Right lobe of liver (tissue), 6 donors: Measurements from ENCODE around the gene OPRL1. TPM values are rescaled to one million over a fixed set of nuclear protein-coding genes. Genes with fewer than 3 reads are reported as not detected.
A peak's percentile ranks its signal among the peaks of the same experiment; 100 is the strongest.

Source experiments
- ATAC-seq, 4 donors: fragments of 200-7000 bp; cut with Tn5 transposase; one replicate each; pipeline ENCODE4 v1.9.1; 2020; ENCODE audit warnings: mild to moderate bottlenecking in 4 of 4, moderate library complexity in 4 of 4
- DNase-seq, 3 donors: peaks; one replicate each; pipeline ENCODE4 v3.0.0-alpha.2; 2020
- H3K27ac ChIP-seq, 3 donors: fragments of 200-600 bp; one replicate each; pipeline ENCODE4 v1.8.0; 2022
- H3K27me3 ChIP-seq, 2 donors: fragments of 200-600 bp; one replicate each; pipeline ENCODE4 v1.8.0; 2022
- H3K36me3 ChIP-seq, 4 donors: fragments of 200-600 bp; sonication (generic) in 1 of 4; one replicate each; pipeline versions ENCODE4 v1.5.1 to v1.8.0; 2017 to 2022; ENCODE audit warnings: control low read depth in 1 of 4
- H3K4me1 ChIP-seq, 4 donors: fragments of 200-600 bp; sonication (generic) in 1 of 4; one replicate each; pipeline versions ENCODE4 v1.5.1 to v1.8.0; 2017 to 2022; ENCODE audit warnings: control low read depth in 1 of 4
- H3K4me3 ChIP-seq, 3 donors: fragments of 200-600 bp; one replicate each; pipeline ENCODE4 v1.8.0; 2022
- H3K9me3 ChIP-seq, 4 donors: fragments of 200-600 bp; sonication (generic) in 1 of 4; one replicate each; pipeline versions ENCODE4 v1.5.1 to v1.8.0; 2017 to 2022; ENCODE audit warnings: control low read depth in 1 of 4
- POLR2A ChIP-seq: fragments of 450-650 bp; IDR thresholded peaks from one replicate; pipeline ENCODE4 v1.6.1; 2017; ENCODE audit warnings: antibody characterized with exemption, mild to moderate bottlenecking
- WGBS: methylation state at CpG from one replicate; pipeline ENCODE4 v1.1.6; 2018; ENCODE audit warnings: low coverage, low lambda C conversion rate; ENCODE audit not compliant: insufficient coverage; ENCODE audit errors: missing lambda C conversion rate; 5-methylcytosine and 5-hydroxymethylcytosine counted together
- intact Hi-C, 2 donors: fragments of 100-400 bp; cut with DNase I; formaldehyde crosslinking; loops; one replicate each; pipeline versions ENCODE4 v1.11.2 to v1.14.1; 2022
- total RNA-seq, 6 experiments: library from RNA; depleted of rRNA in 2 of 6; stranded (reverse); fragments of >200 nt in 2 of 6; fragmentation: NEBNext Ultra II Directional in 3 of 6; extraction: Animal tissue kit (Norgen Biotek cat#: 25700) in 3 of 6; gene quantifications; one replicate each; pipeline versions ENCODE4 v1.1.0 to v1.2.4, GENCODE V29; 2016 to 2023
- TF ChIP-seq, protein P1 (sequence below), 4 donors: fragments of 200-600 bp in 3 of 4; fragments of 450-650 bp in 1 of 4; IDR thresholded peaks; one replicate each; pipeline versions ENCODE4 v1.5.1 to v1.8.0; 2016 to 2022; ENCODE audit warnings: antibody characterized with exemption in 4 of 4, mild to moderate bottlenecking in 2 of 4
- donor health status: DM: no; HTN: yes; CAD: no.
- donor health status: DM: no; HTN: no; CAD: no.
- donor health status: DM: no; HTN: no; CAD: no.
- donor health status: DM: no; HTN: yes; CAD: no.
- donor health status: DM: no; HTN: yes; CAD: no.

The OPRL1 gene
- total RNA-seq, 6 experiments from 2014 or later = 0.13 to 0.32 (median 0.25) TPM; not detected in 1

DNA sequence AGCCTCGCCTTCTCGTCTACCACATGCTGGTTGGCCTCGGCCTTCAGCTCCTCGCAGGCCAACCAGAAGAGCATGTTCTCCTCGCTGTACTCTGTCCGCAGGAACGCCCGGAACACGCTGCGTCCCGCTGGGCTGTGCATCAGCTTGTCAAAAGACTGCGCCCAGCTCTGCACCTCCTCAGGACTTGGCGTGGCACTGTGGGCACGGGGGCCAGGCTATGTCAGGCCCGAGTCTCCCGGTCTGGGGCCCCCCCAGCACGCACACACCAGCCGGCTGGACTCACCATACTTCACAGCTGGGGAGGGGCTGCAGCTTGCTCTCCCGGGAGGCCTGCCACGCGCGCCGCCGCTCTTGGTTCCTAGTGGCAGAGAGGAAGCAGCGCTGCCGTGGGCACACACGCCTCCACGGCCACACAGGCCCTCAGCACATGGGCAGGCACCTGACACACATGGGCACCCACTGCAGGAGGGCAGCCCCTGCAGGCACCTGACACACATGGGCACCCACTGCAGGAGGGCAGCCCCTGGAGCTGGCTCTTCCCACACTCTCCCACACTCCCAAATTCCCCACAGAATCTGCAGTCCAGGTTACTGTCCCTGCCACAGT is 5.6 kb upstream of the OPRL1 start:
- intact Hi-C loops = no loop called here
- DNase-seq = no peak
- 97% methylated on average over 6 of the region's 28 CpGs for WGBS
- H3K9me3 ChIP-seq = no peaks in the 10 kb centered on the region
- no peak for ATAC-seq
- peaks cover 0 to 4% (median 0%) of the 10 kb centered on the region in 4 donors for H3K4me1 ChIP-seq
- H3K36me3 ChIP-seq = peaks cover 0 to 16% (median 0%) of the 10 kb centered on the region in 4 donors
- TF ChIP-seq POLR2A = no peak
- TF ChIP-seq, protein P1, sequence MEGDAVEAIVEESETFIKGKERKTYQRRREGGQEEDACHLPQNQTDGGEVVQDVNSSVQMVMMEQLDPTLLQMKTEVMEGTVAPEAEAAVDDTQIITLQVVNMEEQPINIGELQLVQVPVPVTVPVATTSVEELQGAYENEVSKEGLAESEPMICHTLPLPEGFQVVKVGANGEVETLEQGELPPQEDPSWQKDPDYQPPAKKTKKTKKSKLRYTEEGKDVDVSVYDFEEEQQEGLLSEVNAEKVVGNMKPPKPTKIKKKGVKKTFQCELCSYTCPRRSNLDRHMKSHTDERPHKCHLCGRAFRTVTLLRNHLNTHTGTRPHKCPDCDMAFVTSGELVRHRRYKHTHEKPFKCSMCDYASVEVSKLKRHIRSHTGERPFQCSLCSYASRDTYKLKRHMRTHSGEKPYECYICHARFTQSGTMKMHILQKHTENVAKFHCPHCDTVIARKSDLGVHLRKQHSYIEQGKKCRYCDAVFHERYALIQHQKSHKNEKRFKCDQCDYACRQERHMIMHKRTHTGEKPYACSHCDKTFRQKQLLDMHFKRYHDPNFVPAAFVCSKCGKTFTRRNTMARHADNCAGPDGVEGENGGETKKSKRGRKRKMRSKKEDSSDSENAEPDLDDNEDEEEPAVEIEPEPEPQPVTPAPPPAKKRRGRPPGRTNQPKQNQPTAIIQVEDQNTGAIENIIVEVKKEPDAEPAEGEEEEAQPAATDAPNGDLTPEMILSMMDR (IDR thresholded peaks at IDR 0.05) = no peak
- no peak overlapping the region for H3K4me3 ChIP-seq
- H3K27me3 ChIP-seq = no peaks in the 10 kb centered on the region
- no peak overlapping the region for H3K27ac ChIP-seq

DNA sequence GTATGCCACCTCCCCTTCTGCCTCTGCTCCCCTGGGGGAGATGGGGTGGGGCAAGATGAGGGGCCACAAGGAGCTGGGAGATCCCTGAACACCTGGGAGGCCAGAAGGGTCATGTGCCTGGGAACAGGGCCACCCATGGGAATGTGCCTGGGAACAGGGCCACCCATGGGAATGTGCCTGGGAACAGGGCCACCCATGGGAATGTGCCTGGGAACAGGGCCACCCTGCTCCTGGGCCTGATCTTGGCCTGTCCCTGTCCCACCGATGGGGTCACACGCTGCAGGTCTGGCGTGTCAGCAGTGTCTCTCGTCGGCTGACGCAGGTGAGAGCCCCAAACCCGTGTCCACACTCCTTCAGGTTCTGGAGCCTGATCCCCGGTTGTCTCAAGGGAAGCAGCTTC is 4.9 kb upstream of the OPRL1 start:
- ATAC-seq (no peak), DNase-seq (no peak)
- intact Hi-C loops = no loop called here
- no CpG with 5 or more reads among the region's 8 CpGs for WGBS
- H3K9me3 ChIP-seq = no peaks in the 10 kb centered on the region
- no peak overlapping the region for H3K27ac ChIP-seq
- H3K4me3 ChIP-seq = no peak overlapping the region
- H3K4me1 ChIP-seq = peaks cover 0 to 6% (median 0%) of the 10 kb centered on the region in 4 donors
- H3K27me3 ChIP-seq = no peaks in the 10 kb centered on the region
- H3K36me3 ChIP-seq = peaks cover 0 to 16% (median 0%) of the 10 kb centered on the region in 4 donors
- TF ChIP-seq POLR2A = no peak
- TF ChIP-seq, protein P1 (IDR thresholded peaks at IDR 0.05) = no peak

DNA sequence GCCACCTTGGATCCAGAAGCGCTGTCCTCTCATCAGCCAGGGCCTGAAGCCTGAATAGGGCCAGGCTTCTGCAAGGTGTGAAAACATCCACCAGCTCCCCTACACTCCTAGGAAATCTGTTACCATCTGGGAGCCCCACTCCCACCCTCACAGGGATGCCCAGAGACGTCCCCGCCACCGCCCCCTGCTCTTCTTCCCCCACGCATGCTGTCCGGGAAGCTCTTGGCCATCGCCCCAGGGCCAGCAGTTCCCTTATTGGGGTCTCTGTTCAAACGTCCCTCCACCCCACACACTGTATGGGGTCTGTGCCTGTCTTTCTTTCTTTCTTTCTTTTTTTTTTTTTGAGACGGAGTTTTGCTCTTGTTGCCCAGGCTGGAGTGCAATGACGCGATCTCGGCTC is 4.3 kb upstream of the OPRL1 start:
- TF ChIP-seq POLR2A = no peak
- TF ChIP-seq, protein P1 (IDR thresholded peaks at IDR 0.05) = no peak
- intact Hi-C loops = no loop called here
- Histone ChIP-seq H3K9me3 (no peaks in the 10 kb centered on the region), H3K4me3 (no peak overlapping the region), H3K4me1 (peaks cover 0 to 6% (median 0%) of the 10 kb centered on the region in 4 donors), H3K36me3 (peaks cover 0 to 13% (median 0%) of the 10 kb centered on the region in 4 donors), H3K27me3 (no peaks in the 10 kb centered on the region), H3K27ac (no peak overlapping the region)
- 96% methylated on average over 7 of the region's 12 CpGs for WGBS
- ATAC-seq = no peak
- DNase-seq = no peak

DNA sequence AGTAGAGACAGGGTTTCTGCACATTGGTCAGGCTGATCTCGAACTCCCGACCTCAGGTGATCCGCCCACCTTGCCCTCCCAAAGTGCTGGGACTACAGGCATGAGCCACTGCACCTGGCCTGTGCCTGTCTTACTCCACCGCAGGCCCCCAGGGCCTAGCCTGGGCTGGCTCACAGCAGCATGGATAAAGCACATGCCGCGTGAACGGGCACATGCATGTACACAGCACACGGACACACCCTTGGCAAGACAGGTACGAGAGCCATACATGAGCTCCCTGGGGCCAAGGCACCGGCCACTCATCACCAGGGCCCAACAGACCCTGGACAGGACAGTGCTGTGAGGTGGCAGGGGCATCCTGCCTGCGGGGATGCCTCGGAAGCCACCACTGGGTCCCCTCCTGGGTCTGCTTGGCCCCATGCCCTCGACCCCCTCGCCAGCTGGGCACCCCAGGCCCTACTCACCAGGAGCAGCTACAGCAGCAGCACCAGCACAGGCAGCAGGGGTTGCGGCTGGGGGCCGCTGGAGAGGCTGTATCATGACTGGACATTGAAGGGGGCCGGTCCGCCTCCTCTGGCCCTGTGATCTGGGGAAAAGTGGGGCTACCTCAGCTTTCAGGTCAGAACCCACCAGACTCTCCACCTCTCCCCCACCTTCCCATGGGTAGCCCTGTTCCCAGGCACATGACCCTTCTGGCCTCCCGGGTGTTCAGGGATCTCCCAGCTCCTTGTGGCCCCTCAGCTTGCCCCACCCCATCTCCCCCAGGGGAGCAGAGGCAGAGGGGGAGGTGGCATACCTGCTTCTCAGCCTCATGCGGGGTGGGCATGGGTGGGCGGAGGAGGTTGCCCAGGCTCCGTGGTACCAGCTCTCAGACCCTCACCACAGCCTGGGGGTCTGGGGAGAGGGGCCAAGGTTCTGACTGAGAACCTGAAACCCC is 3.6 kb upstream of the OPRL1 start:
- H3K4me3 ChIP-seq = peak overlapping the region in 2 of 3 donors; percentile 58 to 63
- peaks cover 0 to 10% (median 0%) of the 10 kb centered on the region in 4 donors for H3K36me3 ChIP-seq
- ATAC-seq (no peak), DNase-seq (no peak)
- H3K27me3 ChIP-seq = no peaks in the 10 kb centered on the region
- peak overlapping the region in 1 of 3 donors; percentile 37 for H3K27ac ChIP-seq
- no peaks in the 10 kb centered on the region for H3K9me3 ChIP-seq
- intact Hi-C loops = no loop called here
- 72% methylated on average over 3 of the region's 22 CpGs for WGBS
- no peak for TF ChIP-seq POLR2A
- TF ChIP-seq, protein P1 (IDR thresholded peaks at IDR 0.05) = no peak
- H3K4me1 ChIP-seq = peaks cover 0 to 6% (median 0%) of the 10 kb centered on the region in 4 donors
